Kidney (tissue), 14 donors: ENCODE measurements around the gene UTY. TPM values are rescaled to one million over a fixed set of nuclear protein-coding genes. Genes with fewer than 3 reads are reported as not detected.

Experiments
- DNase-seq, 5 donors: peaks; one replicate each; pipeline ENCODE4 v3.0.0-alpha.2; 2013 to 2020
- FAIRE-seq: peaks from 2 replicates; lab custom pipeline; 2012; peaks lifted over from hg19 to GRCh38; lab: Jason Lieb, UNC
- H3K27ac ChIP-seq, 2 donors: one replicate each; pipeline ENCODE4 v1.7.0; 2013; ENCODE audit warnings: low read depth in 2 of 2, low read length in 2 of 2, inconsistent platforms in 1 of 2
- H3K27me3 ChIP-seq: one replicate; pipeline ENCODE4 v1.7.1; 2013; ENCODE audit warnings: low read length, inconsistent platforms; ENCODE audit not compliant: control insufficient read depth, insufficient read depth
- H3K36me3 ChIP-seq, 3 donors: one replicate each; pipeline versions ENCODE4 v1.7.0 to v1.7.1; 2013; ENCODE audit warnings: low read length in 3 of 3, control low read depth in 1 of 3, inconsistent platforms in 1 of 3; ENCODE audit not compliant: insufficient read depth in 3 of 3, control insufficient read depth in 2 of 3
- H3K4me1 ChIP-seq, 3 donors: one replicate each; pipeline versions ENCODE4 v1.7.0 to v1.7.1; 2013; ENCODE audit warnings: low read length in 3 of 3, inconsistent platforms in 1 of 3, low read depth in 1 of 3; ENCODE audit not compliant: control insufficient read depth in 2 of 3, insufficient read depth in 2 of 3
- H3K4me3 ChIP-seq, 3 donors: one replicate each; pipeline versions ENCODE4 v1.7.0 to v1.8.1; 2013; ENCODE audit warnings: low read length in 3 of 3, control low read depth in 1 of 3, inconsistent platforms in 1 of 3
- H3K9ac ChIP-seq, 3 donors: one replicate each; pipeline versions ENCODE4 v1.7.0 to v1.7.1; 2013; ENCODE audit warnings: low read length in 3 of 3, control low read depth in 1 of 3, inconsistent platforms in 1 of 3
- H3K9me3 ChIP-seq, 3 donors: one replicate each; pipeline versions ENCODE4 v1.7.0 to v1.7.1; 2013; ENCODE audit warnings: low read length in 3 of 3, control low read depth in 1 of 3, inconsistent platforms in 1 of 3; ENCODE audit not compliant: control insufficient read depth in 2 of 3, insufficient read depth in 1 of 3
- intact Hi-C: fragments of 100-400 bp; cut with DNase I; formaldehyde crosslinking; loops from one replicate; pipeline ENCODE4 v1.11.1; 2022
- polyA plus RNA-seq: library from polyadenylated mRNA; stranded (reverse); fragments of 350-450 nt; fragmentation: Illumina TruSeq; extraction: RNeasy Lipid Tissue Mini Kit (QIAGEN cat#74804); gene quantifications from one replicate; pipeline ENCODE4 v1.2.3, GENCODE V29; 2014; ENCODE audit warnings: low read depth, low replicate concordance; ENCODE audit not compliant: insufficient read depth
- total RNA-seq: library from RNA; stranded (reverse); fragmentation: NEBNext Ultra II Directional; extraction: Animal tissue kit (Norgen Biotek cat#: 25700); gene quantifications from one replicate; pipeline ENCODE4 v1.2.1, GENCODE V29; 2021
- TF ChIP-seq, protein P1 (sequence below): IDR thresholded peaks from 3 replicates; pipeline ENCODE4 v1.5.1; 2012; ENCODE audit warnings: mild to moderate bottlenecking, moderate library complexity, borderline replicate concordance; ENCODE audit not compliant: insufficient read depth; ENCODE audit errors: extremely low read depth
- donor health status: control.
- donor health status: control.
- donor health status: control.
- donor health status: control.
- donor health status: control.
- donor health status: DM: yes; HTN: yes; CAD: no.
- donor health status: Normal renal cell carcinoma (clear cell type).

The UTY gene
- total and polyA plus RNA-seq, 2 donors from 2014 or later: 3.4 TPM; not detected in 1

DNA sequence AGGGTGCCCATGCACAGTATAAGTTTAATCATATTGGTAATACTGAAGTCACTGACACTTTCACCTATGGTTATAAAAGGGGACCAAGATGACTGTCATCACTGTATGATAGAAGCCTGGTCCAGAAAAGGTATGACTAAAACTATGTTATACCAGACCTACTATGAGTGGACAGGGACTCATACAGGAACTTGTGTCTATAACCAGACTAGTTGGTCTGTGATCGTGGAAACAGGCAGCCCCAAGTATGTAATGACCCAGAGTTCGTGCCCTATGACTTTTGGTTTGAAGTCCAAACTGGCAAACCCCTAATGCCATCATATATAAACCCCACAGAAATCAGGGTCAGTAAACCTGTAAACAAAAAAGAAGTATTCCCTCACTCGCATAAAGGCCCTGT, 134.3 kb downstream of the UTY start:
- Histone ChIP-seq H3K27ac (no peak overlapping the region), H3K4me1 (peaks cover 0 to 15% (median 0%) of the 10 kb centered on the region in 3 donors), H3K27me3 (no peaks in the 10 kb centered on the region), H3K9me3 (no peaks in the 10 kb centered on the region), H3K36me3 (no peaks in the 10 kb centered on the region), H3K4me3 (no peak overlapping the region), H3K9ac (no peak overlapping the region)
- intact Hi-C loops: no loop called here
- TF ChIP-seq, protein P1, sequence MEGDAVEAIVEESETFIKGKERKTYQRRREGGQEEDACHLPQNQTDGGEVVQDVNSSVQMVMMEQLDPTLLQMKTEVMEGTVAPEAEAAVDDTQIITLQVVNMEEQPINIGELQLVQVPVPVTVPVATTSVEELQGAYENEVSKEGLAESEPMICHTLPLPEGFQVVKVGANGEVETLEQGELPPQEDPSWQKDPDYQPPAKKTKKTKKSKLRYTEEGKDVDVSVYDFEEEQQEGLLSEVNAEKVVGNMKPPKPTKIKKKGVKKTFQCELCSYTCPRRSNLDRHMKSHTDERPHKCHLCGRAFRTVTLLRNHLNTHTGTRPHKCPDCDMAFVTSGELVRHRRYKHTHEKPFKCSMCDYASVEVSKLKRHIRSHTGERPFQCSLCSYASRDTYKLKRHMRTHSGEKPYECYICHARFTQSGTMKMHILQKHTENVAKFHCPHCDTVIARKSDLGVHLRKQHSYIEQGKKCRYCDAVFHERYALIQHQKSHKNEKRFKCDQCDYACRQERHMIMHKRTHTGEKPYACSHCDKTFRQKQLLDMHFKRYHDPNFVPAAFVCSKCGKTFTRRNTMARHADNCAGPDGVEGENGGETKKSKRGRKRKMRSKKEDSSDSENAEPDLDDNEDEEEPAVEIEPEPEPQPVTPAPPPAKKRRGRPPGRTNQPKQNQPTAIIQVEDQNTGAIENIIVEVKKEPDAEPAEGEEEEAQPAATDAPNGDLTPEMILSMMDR: no peak
- no peak for DNase-seq
- no peak for FAIRE-seq

DNA sequence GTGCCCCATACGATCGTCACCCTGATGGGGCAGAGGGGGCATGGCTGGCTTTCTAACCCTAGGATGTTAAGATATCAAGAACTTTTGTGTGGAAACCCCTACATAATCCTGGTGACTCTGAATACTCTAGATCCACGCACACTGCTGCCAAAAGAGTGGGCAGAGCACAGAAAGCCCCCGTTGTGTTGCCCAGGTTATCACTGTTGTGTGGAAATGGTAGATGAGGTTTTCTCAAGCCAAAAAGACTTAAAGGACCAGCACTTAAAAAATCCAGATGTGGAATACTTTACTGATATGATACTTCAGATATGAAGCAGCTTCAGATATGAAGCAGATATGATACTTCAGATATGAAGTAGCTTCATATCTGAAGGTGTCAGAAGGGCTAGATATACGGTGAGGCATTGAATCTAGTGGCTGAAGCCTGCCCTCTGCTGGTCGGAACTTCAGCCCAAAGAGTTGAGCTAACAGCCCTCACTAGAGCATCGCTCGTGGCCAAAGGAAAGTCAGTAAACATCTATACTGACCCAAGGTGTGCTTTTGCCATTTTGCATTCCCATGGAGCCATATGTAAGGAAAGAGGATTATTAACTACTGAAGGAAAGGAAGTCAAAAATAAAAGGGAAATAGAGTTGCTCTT, 136.4 kb downstream of the UTY start:
- Histone ChIP-seq H3K36me3 (no peaks in the 10 kb centered on the region), H3K9ac (no peak overlapping the region), H3K27me3 (no peaks in the 10 kb centered on the region), H3K27ac (no peak overlapping the region), H3K4me3 (no peak overlapping the region), H3K9me3 (no peaks in the 10 kb centered on the region), H3K4me1 (peaks cover 0 to 12% (median 5%) of the 10 kb centered on the region in 3 donors)
- TF ChIP-seq, protein P1: peak; percentile 15
- intact Hi-C loops: no loop called here
- FAIRE-seq (no peak), DNase-seq (peak in 1 of 5 donors; percentile 42)

DNA sequence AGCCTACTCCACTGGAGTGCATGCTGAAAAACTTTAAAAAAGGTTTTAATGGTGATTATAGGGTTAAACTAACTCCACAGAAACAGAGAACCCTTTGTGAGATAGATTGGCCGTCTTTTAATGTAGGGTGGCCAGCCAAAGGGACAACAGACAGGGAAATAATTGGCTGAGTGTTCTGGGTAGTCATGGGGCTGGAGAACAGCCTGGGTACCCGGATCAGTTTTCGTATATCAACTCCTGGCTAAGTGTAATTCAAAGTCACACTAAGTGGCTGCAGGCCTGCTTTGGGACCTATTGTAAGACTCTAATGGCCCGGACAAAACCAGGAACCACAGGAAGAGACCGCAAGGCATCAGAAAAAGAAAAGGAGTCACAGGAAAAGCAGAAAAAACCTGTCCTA, 139.9 kb downstream of the UTY start:
- DNase-seq (no peak), FAIRE-seq (no peak)
- Histone ChIP-seq H3K9me3 (no peaks in the 10 kb centered on the region), H3K9ac (no peak overlapping the region), H3K36me3 (peaks cover 0 to 8% (median 3%) of the 10 kb centered on the region in 3 donors), H3K27me3 (no peaks in the 10 kb centered on the region), H3K4me1 (peaks cover 0 to 12% (median 0%) of the 10 kb centered on the region in 3 donors), H3K4me3 (no peak overlapping the region), H3K27ac (peak overlapping the region in 1 of 2 donors; percentile 82)
- intact Hi-C loops: no loop called here
- TF ChIP-seq, protein P1: no peak
